Measurements from ENCODE around the gene SUSD4.

Gene SUSD4

DNA sequence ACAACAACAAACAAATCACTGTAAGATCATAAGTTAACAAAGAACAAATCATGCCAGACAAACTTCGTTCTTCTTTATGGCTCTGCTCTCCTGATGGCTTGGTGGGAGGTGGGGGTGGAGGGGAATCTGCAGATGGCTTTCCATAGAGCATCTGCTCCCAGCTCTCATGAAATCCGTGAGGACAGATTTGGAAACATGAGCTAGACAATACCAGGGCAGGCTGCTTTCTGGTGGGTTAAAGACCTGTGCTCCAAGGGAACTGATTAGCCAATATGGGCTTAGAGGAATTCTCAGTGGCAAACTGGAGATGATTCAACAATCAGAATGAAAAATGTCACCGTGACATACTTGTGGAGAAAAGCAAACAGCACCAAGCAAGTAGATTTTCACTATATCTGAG lies 151.5 kb downstream of the SUSD4 start:
- no peaks in the 10 kb centered on the region for H3K9me3 Mint-ChIP-seq
- no peak overlapping the region for H3K27ac Mint-ChIP-seq
- H3K4me3 Mint-ChIP-seq = no peak overlapping the region
- H3K36me3 Mint-ChIP-seq = no peaks in the 10 kb centered on the region
- peaks cover 9 to 19% of the 10 kb centered on the region in 2 donors for H3K27me3 Mint-ChIP-seq
- H3K4me1 Mint-ChIP-seq = no peaks in the 10 kb centered on the region
- ATAC-seq (replicated peaks) = no peak
- no peak for DNase-seq

DNA sequence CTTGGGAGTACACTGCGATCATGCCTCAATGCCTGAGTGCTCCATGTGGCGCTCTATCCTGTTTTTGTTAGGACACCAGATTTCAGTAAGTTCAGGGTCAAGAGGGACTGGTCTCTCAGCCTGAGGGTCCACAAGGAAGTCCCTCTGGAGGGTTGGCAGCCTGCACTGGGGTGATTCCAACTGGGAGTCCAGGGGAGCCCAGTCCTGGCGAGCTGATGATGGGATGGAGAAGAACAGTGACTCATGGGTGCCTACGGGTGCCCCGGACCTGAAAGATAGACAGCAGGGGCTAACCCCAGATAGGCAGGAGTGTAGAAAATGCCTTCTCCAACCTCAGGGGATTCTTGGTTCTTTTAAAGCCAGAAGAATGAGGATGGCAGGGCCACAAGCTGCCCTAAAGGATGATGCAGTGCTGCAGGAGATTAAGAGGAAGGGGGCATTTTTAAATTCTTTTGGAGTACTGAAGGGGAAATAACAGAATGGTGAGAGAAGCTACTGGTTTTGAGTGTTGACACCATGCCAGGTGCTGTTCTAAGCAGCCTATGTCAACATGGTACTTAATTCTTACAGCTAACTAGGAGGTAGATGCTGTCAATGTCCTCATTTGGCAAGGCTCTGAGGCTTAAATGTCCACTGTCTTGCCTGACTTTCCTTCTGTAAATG lies 152.5 kb downstream of the SUSD4 start:
- Mint-ChIP-seq H3K4me3 (no peak overlapping the region), H3K4me1 (no peaks in the 10 kb centered on the region), H3K27me3 (peaks cover 9 to 29% of the 10 kb centered on the region in 2 donors), H3K27ac (no peak overlapping the region), H3K36me3 (no peaks in the 10 kb centered on the region), H3K9me3 (no peaks in the 10 kb centered on the region)
- DNase-seq (no peak), ATAC-seq (replicated peaks) (no peak)

DNA sequence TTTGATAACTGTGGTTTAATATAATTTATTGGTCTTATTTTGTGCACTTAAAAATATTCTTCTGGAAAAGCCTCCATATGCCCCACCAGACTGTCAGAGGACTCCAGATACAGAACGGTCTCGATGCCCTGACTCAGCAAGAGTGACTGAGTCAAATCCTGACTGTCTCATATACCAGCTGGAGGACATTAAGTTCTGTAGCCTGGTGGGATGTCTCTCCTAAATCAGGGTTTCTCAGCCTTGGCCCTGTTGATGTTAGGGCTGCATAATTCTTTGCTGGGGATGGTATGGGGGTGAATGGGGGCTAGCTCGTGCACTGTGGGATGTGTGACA lies 153.2 kb downstream of the SUSD4 start:
- Mint-ChIP-seq H3K27me3 (peaks cover 9 to 32% of the 10 kb centered on the region in 2 donors), H3K36me3 (no peaks in the 10 kb centered on the region), H3K27ac (no peak overlapping the region), H3K4me1 (no peaks in the 10 kb centered on the region), H3K9me3 (no peaks in the 10 kb centered on the region), H3K4me3 (no peak overlapping the region)
- ATAC-seq (replicated peaks) = no peak
- DNase-seq = no peak

DNA sequence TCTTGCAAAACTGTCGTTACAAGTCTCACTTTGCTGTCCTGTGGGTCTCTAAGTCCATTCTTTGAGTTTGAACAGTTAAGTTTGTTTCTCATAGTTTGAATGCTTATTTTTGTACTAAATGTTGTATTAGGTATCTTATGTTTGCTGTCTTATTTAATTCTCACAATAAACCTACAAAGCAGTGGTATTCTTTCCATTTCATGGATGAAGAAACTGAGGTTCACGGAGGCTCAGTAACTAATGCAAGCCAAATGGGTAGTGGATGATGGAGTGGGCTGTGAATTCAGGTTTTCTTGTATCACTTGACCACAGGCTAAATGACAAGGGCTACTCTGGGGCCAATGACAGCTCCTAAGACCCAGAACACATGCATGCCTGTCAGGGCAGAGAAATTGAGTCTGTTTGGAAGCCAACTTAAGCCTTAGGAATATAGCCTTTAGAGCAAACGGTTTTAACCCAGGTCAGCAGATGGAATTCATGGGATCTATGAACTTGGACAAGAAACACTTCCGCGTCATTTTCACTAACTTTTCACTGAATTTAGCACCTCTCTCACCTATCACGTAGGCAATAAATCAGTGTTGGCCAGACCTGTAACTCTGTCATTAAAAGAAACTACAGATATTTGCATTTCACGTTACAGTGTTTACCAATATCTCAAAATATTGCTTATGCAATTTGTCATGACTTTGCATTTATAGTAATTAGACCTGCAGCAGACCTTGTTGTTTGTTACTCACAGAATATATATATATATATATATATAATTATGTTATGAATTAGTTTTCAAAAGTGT lies 153.8 kb downstream of the SUSD4 start:
- no peaks in the 10 kb centered on the region for H3K36me3 Mint-ChIP-seq
- ATAC-seq (replicated peaks) (no peak), DNase-seq (no peak)
- no peaks in the 10 kb centered on the region for H3K9me3 Mint-ChIP-seq
- H3K27me3 Mint-ChIP-seq = peaks cover 13 to 36% of the 10 kb centered on the region in 2 donors
- H3K4me1 Mint-ChIP-seq = no peaks in the 10 kb centered on the region
- no peak overlapping the region for H3K4me3 Mint-ChIP-seq
- no peak overlapping the region for H3K27ac Mint-ChIP-seq

DNA sequence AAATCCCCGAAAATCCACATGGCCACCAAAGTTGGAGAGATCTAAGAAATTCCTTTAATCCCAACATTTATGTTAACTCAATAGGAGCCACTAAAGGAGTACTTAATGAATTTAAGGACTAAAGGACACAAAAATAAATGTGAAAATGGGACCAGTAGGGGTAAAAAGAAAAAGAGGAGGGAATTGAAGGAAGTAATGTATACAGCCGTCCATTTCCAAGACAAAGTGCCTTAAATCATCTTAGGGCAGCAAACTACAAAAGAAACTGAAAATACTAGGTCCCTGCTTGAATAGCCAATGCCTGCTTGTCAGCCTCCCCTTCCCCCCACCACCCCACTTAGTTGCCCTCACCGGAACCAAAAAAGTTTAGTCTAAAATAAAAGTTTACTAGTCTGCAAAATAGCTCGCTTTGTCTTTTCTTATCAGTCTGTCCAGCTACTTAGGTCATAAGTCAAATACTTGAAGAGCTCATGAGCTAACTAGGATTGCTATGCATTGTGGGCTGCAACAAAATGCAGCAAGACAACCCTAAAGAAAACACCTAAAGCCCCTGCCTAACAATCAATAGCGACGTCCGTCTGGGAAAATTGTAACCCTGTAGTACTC lies 154.6 kb downstream of the SUSD4 start:
- DNase-seq (no peak), ATAC-seq (replicated peaks) (no peak)
- no peak overlapping the region for H3K4me3 Mint-ChIP-seq
- H3K9me3 Mint-ChIP-seq = no peaks in the 10 kb centered on the region
- H3K4me1 Mint-ChIP-seq = no peaks in the 10 kb centered on the region
- H3K27me3 Mint-ChIP-seq = peaks cover 15 to 40% of the 10 kb centered on the region in 2 donors
- no peaks in the 10 kb centered on the region for H3K36me3 Mint-ChIP-seq
- H3K27ac Mint-ChIP-seq = no peak overlapping the region

DNA sequence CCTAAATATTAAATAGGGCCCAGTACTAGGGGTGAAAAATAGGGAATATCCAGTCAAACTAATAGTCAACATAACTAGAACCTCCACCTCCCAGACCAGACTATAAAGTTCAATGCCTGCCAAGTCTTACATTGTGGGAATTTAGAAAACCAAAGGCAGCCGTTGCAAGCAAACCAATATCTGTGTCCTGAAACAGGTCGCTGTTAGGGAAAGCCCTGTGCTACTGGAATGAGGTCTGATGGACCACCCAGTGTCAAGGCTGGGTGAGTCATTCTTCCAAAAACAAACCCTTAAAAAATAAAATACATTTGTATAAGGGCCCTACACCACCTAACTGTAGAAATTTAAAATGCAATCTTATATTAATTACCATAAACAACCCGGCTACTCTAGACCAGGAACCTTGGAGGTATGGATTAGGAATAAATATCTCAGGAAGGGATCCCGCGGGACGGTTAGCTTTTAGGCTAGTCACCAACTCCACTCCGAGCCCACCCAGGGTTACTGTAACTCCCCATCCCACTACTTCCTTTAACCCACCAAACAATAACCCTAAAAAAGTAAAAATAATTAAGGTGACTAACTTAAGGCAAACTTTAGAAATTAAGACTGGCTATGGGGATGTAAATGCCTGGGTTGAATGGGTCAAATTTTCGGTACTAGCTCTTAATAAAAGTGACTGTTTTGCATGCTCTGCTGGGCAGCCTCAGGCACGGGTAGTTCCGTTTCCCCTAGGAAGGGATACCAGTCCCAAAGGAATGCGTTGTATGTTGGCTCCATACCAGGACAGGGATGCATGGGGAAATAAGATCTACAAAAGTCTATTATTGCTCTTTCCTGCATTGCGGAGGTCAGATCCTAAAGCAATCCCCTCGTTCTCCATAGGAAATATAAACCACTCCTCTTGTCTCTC lies 155.6 kb downstream of the SUSD4 start:
- no peak overlapping the region for H3K4me3 Mint-ChIP-seq
- DNase-seq (no peak), ATAC-seq (replicated peaks) (no peak)
- no peaks in the 10 kb centered on the region for H3K36me3 Mint-ChIP-seq
- peaks cover 22 to 42% of the 10 kb centered on the region in 2 donors for H3K27me3 Mint-ChIP-seq
- no peaks in the 10 kb centered on the region for H3K4me1 Mint-ChIP-seq
- H3K27ac Mint-ChIP-seq = no peak overlapping the region
- no peaks in the 10 kb centered on the region for H3K9me3 Mint-ChIP-seq

DNA sequence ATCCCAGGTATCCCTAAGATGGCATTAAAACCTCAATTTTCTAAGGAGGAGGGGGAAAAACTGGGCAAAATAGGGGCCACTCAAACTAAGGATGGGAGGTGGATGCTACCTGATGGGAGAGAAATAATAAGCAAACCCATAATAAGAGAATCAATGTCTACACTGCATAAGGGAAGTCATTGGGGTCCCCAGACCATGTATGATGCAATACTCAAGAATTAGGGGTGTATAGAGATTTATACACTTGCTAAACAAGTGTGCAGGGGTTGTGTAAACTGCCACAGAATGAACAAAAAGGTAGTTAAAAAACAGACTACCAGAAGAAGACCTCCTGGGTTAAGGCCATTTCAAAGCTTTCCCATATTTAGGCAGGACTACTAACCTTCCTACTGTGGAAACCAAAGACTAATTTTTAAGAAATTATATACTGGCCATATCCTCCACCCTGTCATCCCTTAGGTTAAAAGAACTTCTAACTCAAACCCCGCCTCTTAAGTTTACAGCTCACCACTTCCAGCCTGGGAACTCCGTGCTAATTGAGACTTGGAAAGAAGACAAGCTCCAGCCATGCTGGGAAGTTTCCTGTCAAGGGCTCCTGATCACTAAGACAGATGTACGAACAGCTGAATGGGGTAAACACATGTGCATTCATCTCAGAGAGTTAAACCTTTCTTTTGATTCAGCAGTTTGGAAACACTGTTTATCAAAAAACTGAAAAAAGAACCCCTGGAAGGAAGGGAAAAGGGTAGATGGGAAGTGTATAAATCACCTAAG lies 156.5 kb downstream of the SUSD4 start:
- no peak for ATAC-seq (replicated peaks)
- Mint-ChIP-seq H3K36me3 (no peaks in the 10 kb centered on the region), H3K4me3 (no peak overlapping the region), H3K4me1 (no peaks in the 10 kb centered on the region), H3K27me3 (peaks cover 30 to 46% of the 10 kb centered on the region in 2 donors), H3K27ac (no peak overlapping the region), H3K9me3 (no peaks in the 10 kb centered on the region)
- no peak for DNase-seq

DNA sequence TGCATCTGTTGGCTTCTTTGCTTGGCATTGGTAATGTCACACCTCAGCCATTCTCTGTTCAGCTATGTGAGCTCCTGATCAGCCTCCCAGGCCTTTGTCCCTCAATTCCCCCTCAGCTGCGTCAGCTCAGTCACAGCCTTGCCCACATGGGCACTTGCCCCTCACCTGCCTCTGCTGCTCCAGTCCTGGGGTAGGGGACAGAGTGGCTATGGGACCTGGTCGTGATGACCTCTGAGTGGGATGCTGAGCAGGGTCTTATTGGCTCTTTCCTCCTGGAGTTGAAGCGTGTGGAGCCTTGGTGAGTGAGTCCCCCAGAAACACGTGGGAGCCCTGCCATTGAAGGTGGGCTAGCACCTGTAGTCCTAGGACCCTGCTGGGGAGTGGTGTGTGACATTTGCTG lies 159.6 kb downstream of the SUSD4 start:
- H3K4me1 Mint-ChIP-seq = peaks cover 0 to 1% of the 10 kb centered on the region in 2 donors
- peaks cover 49 to 59% of the 10 kb centered on the region in 2 donors for H3K27me3 Mint-ChIP-seq
- no peak overlapping the region for H3K27ac Mint-ChIP-seq
- H3K4me3 Mint-ChIP-seq = no peak overlapping the region
- H3K36me3 Mint-ChIP-seq = no peaks in the 10 kb centered on the region
- ATAC-seq (replicated peaks) (no peak), DNase-seq (no peak)
- H3K9me3 Mint-ChIP-seq = no peaks in the 10 kb centered on the region

DNA sequence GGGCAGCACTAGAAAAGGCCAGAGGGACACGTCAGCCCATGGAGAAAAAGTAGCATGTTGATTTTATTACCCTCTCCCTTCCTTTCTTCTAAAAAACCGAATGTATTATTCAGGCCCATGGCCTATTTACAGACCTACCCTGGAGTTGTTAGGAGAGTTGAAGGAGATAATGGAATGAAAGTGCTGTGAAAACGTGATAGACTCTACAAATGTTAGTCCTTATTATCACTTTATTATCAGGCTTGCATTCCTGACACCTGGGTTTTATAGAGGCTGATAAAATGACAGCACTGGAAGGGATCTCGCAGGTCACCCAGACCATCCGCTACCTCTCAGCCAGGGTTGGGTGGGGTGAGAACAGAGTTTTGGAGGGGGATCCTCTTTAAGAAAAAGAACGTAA lies 160.3 kb downstream of the SUSD4 start:
- Mint-ChIP-seq H3K36me3 (no peaks in the 10 kb centered on the region), H3K4me3 (no peak overlapping the region), H3K27ac (no peak overlapping the region), H3K4me1 (peaks cover 0 to 1% of the 10 kb centered on the region in 2 donors), H3K9me3 (no peaks in the 10 kb centered on the region), H3K27me3 (peaks cover 45 to 54% of the 10 kb centered on the region in 2 donors)
- DNase-seq = no peak
- no peak for ATAC-seq (replicated peaks)

DNA sequence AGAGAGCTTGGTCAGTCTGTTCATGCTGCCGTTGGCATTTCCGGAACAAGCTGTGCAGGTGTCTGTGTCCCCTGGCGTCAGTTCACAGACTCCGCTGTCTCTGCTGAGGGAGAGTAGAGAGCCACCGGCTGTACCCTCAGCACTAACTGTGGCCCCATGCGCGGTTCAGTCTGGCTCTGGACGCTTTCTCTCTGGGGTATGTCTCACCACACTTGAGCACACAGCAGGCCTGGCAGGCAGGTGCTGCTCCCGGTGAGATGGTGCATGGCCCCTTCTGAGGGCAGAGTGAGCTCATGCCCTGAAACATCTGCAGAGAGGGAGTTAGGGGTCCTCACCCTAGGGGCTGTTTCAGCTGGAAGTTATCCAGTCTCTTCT lies 161.0 kb downstream of the SUSD4 start:
- no peak overlapping the region for H3K27ac Mint-ChIP-seq
- H3K4me1 Mint-ChIP-seq = peaks cover 0 to 1% of the 10 kb centered on the region in 2 donors
- ATAC-seq (replicated peaks) = no peak

DNA sequence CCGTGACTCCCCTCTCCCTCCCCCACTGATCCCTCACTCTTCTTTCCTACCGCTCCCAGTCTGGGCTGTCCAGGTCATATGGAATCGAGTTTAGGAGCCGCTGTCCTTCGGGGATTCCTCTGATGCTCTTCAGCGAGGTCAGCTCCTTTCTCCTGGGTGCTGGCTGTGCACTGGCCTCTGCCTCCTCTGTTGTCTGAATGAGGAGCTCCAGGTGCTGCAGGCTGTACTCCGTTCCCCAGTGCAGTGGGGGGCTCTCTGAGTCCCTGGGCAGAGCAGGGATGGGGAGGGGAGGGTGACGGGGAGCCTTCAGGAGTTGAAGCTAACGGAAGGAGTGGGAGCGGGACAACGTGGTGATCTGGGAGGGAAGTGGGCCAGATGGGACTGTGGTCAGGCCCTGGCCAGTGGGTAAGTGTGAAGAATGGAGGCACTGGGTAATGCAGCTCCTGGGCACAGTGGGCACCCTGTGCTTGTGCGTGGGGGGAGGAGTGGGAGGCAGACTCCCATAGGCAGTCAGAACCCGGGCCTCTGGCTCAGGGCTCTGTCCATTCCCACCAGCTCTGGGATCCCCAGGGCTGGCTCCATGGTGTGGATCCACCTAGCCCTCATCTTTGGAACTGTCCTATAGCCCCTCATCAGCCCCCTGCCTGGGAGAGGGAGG lies 161.5 kb downstream of the SUSD4 start:
- Mint-ChIP-seq H3K4me1 (peaks cover 0 to 1% of the 10 kb centered on the region in 2 donors), H3K4me3 (no peak overlapping the region)
- no peak for ATAC-seq (replicated peaks)

More for the DNA sequence above, 161.0 kb downstream of the SUSD4 start:
- Mint-ChIP-seq H3K36me3 (no peaks in the 10 kb centered on the region), H3K27me3 (peaks cover 50 to 60% of the 10 kb centered on the region in 2 donors), H3K4me3 (no peak overlapping the region), H3K9me3 (no peaks in the 10 kb centered on the region)
- DNase-seq = no peak

DNA sequence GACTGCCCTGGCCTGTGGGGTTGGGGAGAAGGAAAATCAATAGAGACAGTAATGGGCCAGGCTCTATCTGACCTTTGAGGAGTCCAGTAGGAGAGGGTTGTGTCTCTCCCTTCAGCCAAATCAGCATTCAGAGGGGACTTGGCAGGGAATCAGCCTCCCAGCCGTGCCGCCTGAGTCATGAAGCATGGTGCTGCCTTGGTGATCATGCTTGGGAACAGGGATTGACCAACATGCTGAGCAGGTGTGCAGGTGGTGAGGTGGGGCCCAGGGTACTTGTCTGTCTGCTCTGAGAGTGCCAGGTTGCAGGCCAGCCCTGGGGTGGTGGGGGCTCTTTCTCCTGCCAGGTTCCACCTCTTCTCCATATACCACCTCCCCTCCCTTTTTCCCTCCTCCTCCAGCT lies 162.0 kb downstream of the SUSD4 start:
- peaks cover 54 to 58% of the 10 kb centered on the region in 2 donors for H3K27me3 Mint-ChIP-seq
- no peaks in the 10 kb centered on the region for H3K36me3 Mint-ChIP-seq
- ATAC-seq (replicated peaks) = no peak
- H3K4me1 Mint-ChIP-seq = peaks cover 0 to 1% of the 10 kb centered on the region in 2 donors
- DNase-seq = no peak
- no peak overlapping the region for H3K27ac Mint-ChIP-seq
- no peaks in the 10 kb centered on the region for H3K9me3 Mint-ChIP-seq
- no peak overlapping the region for H3K4me3 Mint-ChIP-seq

More for the DNA sequence above, 161.5 kb downstream of the SUSD4 start:
- Mint-ChIP-seq H3K27me3 (peaks cover 55 to 59% of the 10 kb centered on the region in 2 donors), H3K36me3 (no peaks in the 10 kb centered on the region), H3K9me3 (no peaks in the 10 kb centered on the region), H3K27ac (no peak overlapping the region)
- no peak for DNase-seq

DNA sequence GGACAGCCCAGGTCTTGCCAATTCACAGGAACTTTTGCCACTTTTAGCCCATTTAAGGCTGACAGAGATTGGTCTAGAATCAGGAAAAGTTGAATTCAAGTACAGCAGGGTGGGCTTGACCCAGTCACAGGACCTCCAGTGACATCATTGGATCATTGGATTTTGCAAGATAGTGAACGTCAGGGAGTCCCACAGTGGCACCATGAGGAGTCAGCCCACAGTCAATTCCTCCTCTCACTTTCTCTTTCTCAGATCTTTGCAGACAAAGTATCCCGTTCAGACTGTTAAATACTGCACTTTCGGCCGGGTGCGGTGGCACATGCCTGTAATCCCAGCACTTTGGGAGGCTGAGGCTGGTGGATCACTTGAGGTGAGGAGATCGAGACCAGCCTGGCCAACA lies 163.1 kb downstream of the SUSD4 start:
- no peak overlapping the region for H3K27ac Mint-ChIP-seq
- DNase-seq (no peak), ATAC-seq (replicated peaks) (no peak)
- H3K36me3 Mint-ChIP-seq = no peaks in the 10 kb centered on the region
- H3K4me1 Mint-ChIP-seq = peaks cover 0 to 1% of the 10 kb centered on the region in 2 donors
- no peak overlapping the region for H3K4me3 Mint-ChIP-seq
- H3K9me3 Mint-ChIP-seq = no peaks in the 10 kb centered on the region
- H3K27me3 Mint-ChIP-seq = peaks cover 46 to 58% of the 10 kb centered on the region in 2 donors

Data from stimulated activated naive B cell treated with anti-CD40 and anti-IgM and Interleukin-4, amounts not matched to agents 10 μg/mL and 1 μg/mL and 100 μg/mL, for 72 hours (primary cell).